ENCODE results near the gene EDARADD.
"Not testable (repeated sequence)": the region's sequence is repeated elsewhere in the genome, so short reads cannot be mapped to it uniquely, and the experiment has no call there.

Gene EDARADD

GRCh38 chr1:236440373-236440772, 46.3 kb downstream of the EDARADD start:
- no peak for DNase-seq

GRCh38 chr1:236450779-236451178, 56.7 kb downstream of the EDARADD start:
- DNase-seq = no peak

- no peak for DNase-seq
These were observed 57.8 kb downstream of the EDARADD start for GRCh38 chr1:236451796-236452373.

- DNase-seq = no peak
These were observed 61.2 kb downstream of the EDARADD start for GRCh38 chr1:236455243-236455642.

- DNase-seq = no peak
These were observed 63.7 kb downstream of the EDARADD start for GRCh38 chr1:236457775-236458174.

GRCh38 chr1:236458996-236459395, 64.9 kb downstream of the EDARADD start:
- DNase-seq = no peak

- no peak for DNase-seq
These were observed 66.0 kb downstream of the EDARADD start for GRCh38 chr1:236460103-236460502.

- DNase-seq = not testable (repeated sequence)
These were observed 70.1 kb downstream of the EDARADD start for GRCh38 chr1:236464197-236464596.

GRCh38 chr1:236465231-236465958, 71.3 kb downstream of the EDARADD start:
- no peak for DNase-seq

- DNase-seq = no peak
These were observed 71.8 kb downstream of the EDARADD start for GRCh38 chr1:236465959-236466303.

- no peak for DNase-seq
These were observed 73.2 kb downstream of the EDARADD start for GRCh38 chr1:236467327-236467641.

GRCh38 chr1:236468625-236469024, 74.5 kb downstream of the EDARADD start:
- DNase-seq = no peak

GRCh38 chr1:236469466-236469865, 75.4 kb downstream of the EDARADD start:
- DNase-seq = no peak

GRCh38 chr1:236471096-236471495, 77.0 kb downstream of the EDARADD start:
- no peak for DNase-seq

- DNase-seq = peak; percentile 56
These were observed 77.6 kb downstream of the EDARADD start for GRCh38 chr1:236471653-236472052.

GRCh38 chr1:236472850-236473788, 79.0 kb downstream of the EDARADD start:
- DNase-seq = no peak

GRCh38 chr1:236476019-236476418, 81.9 kb downstream of the EDARADD start:
- no peak for DNase-seq

GRCh38 chr1:236480758-236481436, 86.8 kb downstream of the EDARADD start:
- DNase-seq = peak; percentile 79

- no peak for DNase-seq
These were observed 90.4 kb downstream of the EDARADD start for GRCh38 chr1:236484310-236484971.

GRCh38 chr1:236486356-236487002, 92.4 kb downstream of the EDARADD start:
- no peak for DNase-seq

- not testable (repeated sequence) for DNase-seq
These were observed 95.1 kb downstream of the EDARADD start for GRCh38 chr1:236489161-236489560.

GRCh38 chr1:236489710-236490377, 95.8 kb downstream of the EDARADD start:
- DNase-seq = peak; percentile 65

All from NCI-H345 (cell line).